ENCODE data around the gene URAD.

Gene URAD

GRCh38 chr13:27953676-27954405, 34.7 kb downstream of the URAD start:
- peak; percentile 59 for DNase-seq (ENCODE audit: low read depth)
- peak; percentile 49 for TF ChIP-seq CTCF (conservative IDR thresholded peaks at IDR 0.05; ENCODE audit: low read length)

GRCh38 chr13:27952876-27953675, 35.4 kb downstream of the URAD start:
- no peak for TF ChIP-seq CTCF (conservative IDR thresholded peaks at IDR 0.05; ENCODE audit: low read length)
- H3K4me3 ChIP-seq (ENCODE audit: low read length): peak overlapping the region; percentile 24; the same call in 1 of the 2 replicates
- DNase-seq (ENCODE audit: low read depth): no peak

More at GRCh38 chr13:27953676-27954405, 34.7 kb downstream of the URAD start:
- peak overlapping the region; percentile 53 for H3K4me3 ChIP-seq (ENCODE audit: low read length)

- no peak overlapping the region for H3K4me3 ChIP-seq (ENCODE audit: low read length)
- DNase-seq (ENCODE audit: low read depth): no peak
- TF ChIP-seq CTCF (conservative IDR thresholded peaks at IDR 0.05; ENCODE audit: low read length): no peak
Observed at GRCh38 chr13:27942972-27943371, 45.5 kb downstream of the URAD start.

GRCh38 chr13:27933580-27934328, 54.7 kb downstream of the URAD start:
- H3K4me3 ChIP-seq (ENCODE audit: low read length): no peak overlapping the region
- TF ChIP-seq CTCF (conservative IDR thresholded peaks at IDR 0.05; ENCODE audit: low read length): no peak
- DNase-seq (ENCODE audit: low read depth): no peak

GRCh38 chr13:27933118-27933517, 55.4 kb downstream of the URAD start:
- no peak for TF ChIP-seq CTCF (conservative IDR thresholded peaks at IDR 0.05; ENCODE audit: low read length)
- no peak overlapping the region for H3K4me3 ChIP-seq (ENCODE audit: low read length)
- DNase-seq (ENCODE audit: low read depth): no peak

- no peak for TF ChIP-seq CTCF (conservative IDR thresholded peaks at IDR 0.05; ENCODE audit: low read length)
- H3K4me3 ChIP-seq (ENCODE audit: low read length): no peak overlapping the region
Observed at GRCh38 chr13:27929868-27930267, 58.6 kb downstream of the URAD start.

More at GRCh38 chr13:27929868-27930267, 58.6 kb downstream of the URAD start:
- no peak for DNase-seq (ENCODE audit: low read depth)
